SU-DHL-6 (cell line): ENCODE data around the gene CCDC88C.

Experiments
- CTCF ChIP-seq: fragments of 200-600 bp; sonication (generic); IDR thresholded peaks from one replicate; pipeline ENCODE4 v1.5.1; 2017; ENCODE audit warnings: antibody characterized with exemption, mild to moderate bottlenecking, low read length, moderate library complexity; ENCODE audit not compliant: insufficient read depth, poor library complexity, severe bottlenecking
- EZH2phosphoT487 ChIP-seq: fragments of 200-600 bp; sonication (generic), shearing (Covaris generic); conservative IDR thresholded peaks from 2 replicates; pipeline ENCODE4 v1.6.1; 2018; ENCODE audit warnings: mild to moderate bottlenecking, antibody characterized with exemption, low read length, moderate library complexity, mixed read lengths

- no peak for TF ChIP-seq CTCF
- no peak for TF ChIP-seq EZH2phosphoT487
Measured at GRCh38 chr14:91396013-91396660, 21.5 kb downstream of the CCDC88C start.
